GF-D8 (cell line): ENCODE data around the gene MRRF.

Experiments used
- DNase-seq: peaks from one replicate; lab custom pipeline; 2025; lab: John Stamatoyannopoulos, UW

The MRRF gene

DNA sequence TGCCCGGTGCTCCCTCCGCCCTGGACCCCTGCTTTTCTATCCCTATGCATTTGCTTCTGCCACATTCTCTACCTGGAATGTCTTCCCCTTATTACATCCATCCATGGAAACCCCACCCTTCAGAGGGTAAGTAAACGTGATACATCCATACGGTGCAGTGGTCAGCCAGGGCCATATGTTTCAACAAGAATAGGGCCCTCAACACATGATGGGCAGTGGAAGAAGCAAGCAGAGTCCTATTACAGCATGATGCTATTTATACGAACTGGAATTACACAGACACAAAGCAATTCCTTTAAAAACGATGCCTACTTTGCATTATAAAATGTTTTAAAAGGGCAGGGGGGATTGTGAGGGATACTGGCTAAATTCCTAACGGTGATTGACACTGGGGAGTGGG lies 68.0 kb downstream of the MRRF start:
- no peak for DNase-seq

DNA sequence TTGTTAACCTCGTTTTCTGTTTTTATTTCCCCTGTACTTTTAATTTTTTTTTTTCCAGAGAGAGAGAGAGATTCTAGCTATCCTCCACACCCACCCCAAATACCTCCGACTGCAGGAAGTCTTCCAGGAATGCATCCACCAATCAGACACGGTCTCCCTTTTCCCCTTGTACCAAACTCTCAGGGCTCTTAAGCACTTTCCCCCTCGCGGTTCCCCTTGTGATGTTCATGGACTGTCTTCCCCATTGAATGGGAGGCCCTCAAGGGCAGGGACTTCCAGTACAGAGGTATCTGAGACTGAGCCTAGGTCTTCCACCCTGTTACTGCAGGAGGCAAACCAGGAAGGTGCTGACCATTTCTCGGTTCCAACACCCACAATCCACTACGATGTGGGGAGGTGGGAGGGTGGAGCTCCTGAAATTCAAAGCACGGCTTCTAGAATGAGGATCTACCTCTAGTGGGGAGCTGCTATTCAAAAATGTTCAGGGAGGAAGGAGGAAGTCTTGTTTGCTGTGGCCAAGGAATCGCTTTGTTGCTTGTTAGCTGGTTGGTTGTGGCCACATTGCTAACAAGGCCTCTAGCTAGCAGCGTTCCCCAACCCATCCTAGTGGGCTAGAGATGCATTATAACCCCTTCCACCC lies 68.6 kb downstream of the MRRF start:
- DNase-seq, result no peak

DNA sequence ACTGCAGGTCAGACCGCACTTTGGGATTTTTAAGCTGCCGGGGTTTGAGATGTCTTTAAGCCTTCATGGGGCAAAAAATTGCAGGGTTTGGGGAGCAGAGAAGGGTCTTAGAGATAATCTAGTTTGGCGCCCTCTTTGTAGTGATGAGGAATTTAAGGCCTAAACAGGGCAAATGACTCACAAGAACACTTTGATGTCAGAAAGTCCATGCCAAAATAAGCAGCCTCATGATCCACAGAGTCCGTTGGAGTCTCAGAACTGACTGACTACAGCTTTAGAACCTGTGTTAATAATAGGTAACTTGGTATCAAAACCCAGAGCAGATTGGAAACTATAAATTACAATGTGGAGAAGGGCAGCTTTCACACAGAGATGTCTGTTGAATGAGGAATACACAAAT lies 70.2 kb downstream of the MRRF start:
- no peak for DNase-seq

DNA sequence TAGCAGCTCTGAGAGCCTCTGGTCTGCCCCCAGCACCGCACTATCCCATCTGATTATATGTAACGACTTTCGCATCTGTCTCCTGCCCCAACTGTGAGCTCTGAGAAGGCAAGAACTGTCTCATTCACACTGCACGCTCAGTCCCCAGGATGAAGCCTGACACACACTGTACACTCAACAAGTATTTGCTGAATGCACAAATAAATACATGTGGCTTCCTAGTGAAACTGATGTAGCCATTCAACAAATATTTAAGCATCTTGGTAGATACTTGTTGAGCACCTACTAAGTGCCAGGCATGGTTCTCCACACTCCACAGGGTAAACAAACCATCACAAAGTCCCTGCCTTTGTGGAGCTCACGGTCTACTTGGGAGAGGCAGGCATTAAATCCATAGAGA lies 71.5 kb downstream of the MRRF start:
- no peak for DNase-seq

DNA sequence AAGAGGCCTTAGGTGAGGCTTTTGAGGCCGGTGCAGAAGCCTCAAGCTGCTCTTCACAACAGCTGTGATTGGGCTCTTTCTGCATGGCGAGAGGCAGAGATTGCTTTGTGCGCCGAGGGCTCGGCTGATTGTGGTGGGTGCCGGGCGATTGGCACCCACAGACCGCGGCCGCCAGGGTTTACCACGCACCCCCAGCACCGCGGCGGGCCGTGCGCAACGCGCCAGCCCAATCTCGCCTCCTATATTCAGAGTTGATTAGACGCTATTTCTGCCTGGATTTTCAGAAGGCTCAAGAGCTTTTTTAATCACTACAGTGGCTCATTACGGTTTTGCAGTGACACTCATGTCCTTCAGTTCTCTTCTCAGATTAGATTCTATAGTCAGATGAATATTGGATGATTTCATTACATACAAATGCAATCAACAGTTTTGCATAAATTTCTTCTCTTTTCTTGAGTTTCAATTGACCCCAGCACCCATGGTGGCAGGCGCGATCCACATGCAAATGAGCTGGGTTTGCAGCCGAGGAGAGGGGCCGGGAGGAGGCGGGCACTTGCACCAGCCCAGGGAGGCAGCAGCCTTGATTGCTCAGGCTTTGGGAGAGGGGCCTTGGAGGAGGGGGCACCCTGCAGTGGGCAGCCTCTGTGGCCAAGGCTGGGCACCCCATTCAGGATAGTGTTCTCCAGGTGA lies 72.3 kb downstream of the MRRF start:
- no peak for DNase-seq

DNA sequence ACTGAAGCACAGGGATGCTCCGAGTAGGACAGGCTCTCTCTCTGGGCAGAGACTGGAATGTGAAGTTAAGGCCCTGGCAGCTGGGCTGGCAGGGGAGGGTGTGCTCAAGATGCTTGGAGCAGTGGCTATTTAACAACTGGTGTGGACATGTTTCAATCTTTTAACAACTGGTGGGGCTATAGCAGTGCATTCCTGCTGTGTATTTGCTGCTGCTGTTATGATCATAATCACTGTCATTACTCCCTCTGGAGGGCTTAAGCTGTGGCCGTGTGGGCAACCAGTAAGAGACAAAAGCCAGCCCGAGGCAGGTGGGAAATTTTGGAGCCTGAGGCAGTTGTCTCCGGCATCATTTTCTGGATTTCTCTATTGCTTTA lies 72.9 kb downstream of the MRRF start:
- DNase-seq, result no peak

DNA sequence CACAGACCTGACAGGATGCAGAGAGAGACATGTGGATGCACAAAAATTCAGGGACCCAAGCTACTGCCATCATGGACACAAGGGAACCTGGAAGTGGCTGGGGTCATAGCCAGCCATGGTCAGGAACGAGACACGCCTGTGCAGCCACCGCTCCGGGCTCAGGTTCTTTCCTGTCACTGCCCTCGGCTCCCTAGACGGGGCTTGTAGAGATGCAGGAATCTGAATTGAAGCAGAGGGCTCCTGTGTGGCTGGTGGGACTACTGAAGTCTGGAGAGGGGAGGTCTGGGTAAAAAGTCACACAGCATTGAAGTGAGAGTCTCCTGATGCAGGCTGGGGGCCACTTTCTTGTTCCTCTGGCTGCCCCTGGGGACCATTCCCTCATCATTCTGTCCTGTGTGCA lies 73.9 kb downstream of the MRRF start:
- no peak for DNase-seq

DNA sequence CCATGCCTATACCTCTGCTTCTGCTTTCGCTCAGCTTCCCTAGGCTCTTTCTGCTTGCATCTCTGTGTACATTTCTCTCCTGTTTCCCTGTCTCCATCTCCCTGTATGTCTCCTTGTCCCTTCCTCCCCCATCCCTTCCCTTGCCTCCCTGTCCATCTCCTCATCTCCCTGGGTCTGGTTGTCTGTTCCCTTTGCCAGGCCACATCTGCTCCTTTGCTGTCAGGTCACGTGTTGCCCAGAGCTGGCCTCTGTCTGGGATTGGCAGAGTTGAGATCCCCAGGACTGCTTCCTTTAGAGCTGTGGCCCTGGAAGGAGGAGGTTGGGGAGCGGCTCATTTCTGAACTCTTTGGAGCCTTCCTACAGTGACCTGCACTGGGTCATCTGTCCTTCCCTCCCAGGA lies 74.3 kb downstream of the MRRF start:
- no peak for DNase-seq

DNA sequence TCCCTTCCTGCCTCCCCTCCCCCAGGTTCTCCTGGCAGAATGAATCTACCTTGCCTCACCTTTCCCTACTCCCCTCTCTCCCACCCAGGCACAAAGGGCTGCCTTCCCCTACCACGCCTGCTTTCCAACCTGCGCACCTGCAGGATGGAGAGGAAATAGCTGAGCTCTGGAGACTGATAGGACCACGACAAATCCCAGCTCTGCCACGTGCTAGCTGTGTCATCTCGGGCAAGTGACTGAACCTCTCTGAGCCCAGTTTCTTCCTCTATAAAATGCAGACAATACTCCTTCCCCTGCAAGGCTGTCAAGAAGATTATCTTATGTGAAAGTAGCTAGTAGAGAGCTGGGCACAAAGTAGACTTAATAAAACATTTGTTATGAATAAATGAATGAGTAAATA lies 74.9 kb downstream of the MRRF start:
- no peak for DNase-seq

DNA sequence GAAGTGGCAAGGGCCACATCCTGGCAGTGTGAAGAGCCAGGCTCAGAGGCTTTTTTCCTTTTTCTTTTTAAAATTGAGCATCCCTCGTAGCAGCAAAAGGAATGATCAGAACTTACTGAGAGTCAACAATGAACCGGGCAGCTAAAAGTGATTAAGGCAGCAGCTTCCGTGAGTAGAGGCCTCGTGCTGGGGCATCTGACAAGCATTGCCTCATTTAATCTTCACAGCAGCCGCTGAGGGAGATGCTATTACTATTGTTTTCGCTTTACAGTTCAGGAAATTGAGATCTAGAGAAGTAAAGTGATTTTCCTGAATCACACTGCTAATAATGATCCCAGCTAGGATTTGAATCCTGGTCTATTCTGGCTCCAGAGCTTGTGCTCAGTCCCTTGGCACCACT lies 75.5 kb downstream of the MRRF start:
- no peak for DNase-seq

DNA sequence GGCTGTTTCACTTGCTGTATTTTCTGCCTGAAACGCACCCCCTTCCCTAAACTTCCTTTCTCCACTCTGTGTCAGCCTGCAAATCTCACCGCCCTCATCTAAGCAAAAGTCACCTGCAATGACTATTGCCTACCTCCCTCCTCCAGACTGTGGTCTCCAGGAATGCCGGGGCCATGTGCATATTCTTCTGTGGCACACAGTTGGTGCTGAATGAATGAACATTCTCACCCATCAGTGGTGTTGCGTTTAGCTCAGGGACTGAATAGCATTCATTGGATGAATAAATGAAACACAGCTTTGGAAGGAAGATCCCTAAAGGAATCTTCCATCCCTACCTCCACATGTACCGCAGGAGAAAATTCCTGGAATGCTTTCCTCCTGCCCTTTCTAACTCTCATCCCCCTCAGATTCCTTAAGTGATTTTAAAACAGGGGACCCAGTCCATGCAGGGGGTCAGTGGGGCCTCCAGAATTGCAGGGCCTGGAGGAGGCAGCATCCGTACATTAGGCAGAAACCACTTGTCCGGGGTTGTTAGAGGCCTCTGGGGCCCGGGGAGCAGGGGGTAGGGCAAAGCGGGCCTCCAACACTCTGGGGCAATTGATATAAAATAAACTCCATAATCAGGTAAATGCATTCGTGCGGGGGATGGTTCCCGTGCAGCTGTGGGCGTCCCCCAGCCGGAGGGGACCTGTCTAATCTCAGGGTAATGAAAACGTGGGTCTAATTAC lies 77.8 kb downstream of the MRRF start:
- DNase-seq, result no peak

DNA sequence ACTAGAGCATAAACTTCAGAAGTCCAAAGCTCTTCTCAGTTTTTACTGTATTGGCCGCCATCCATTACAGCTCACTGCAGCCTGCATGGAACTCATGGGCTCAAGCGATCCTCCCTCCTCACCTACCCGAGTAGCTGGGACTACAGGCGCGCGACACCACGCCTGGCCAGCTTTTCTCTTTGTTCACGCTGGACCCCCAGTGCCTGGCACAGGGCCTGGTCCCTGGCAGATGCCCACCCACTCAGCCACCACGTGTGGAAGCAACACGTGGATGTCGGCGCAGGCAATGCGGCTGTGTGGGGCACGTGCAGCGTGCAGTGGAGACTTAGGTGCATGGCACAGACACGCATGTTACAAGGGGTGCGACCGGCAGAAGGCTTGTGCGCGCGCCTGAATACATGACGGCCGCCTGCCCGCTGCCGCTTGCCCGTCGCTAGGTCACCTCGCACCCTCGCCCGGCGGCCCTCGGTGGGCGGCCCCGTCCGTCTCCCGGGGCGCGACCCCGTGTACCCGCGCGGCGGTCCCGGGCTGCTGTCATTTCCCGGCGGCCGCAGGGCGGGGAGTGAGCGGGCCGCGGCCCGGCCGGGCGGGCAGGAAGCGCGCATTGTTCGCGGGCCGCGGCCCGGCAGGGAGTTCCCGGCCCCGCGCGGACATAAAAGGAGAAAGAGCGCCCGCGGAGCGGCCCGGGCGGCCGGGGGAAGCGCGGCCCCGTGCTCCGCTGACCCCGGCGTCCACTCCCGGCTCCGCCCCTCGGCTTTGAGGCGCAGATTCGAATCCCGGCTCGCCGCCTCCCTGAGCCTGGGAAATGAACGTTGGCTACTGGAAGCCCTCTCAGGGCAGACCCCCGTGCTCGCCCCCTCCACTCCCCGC lies 82.0 kb downstream of the MRRF start:
- no peak for DNase-seq

DNA sequence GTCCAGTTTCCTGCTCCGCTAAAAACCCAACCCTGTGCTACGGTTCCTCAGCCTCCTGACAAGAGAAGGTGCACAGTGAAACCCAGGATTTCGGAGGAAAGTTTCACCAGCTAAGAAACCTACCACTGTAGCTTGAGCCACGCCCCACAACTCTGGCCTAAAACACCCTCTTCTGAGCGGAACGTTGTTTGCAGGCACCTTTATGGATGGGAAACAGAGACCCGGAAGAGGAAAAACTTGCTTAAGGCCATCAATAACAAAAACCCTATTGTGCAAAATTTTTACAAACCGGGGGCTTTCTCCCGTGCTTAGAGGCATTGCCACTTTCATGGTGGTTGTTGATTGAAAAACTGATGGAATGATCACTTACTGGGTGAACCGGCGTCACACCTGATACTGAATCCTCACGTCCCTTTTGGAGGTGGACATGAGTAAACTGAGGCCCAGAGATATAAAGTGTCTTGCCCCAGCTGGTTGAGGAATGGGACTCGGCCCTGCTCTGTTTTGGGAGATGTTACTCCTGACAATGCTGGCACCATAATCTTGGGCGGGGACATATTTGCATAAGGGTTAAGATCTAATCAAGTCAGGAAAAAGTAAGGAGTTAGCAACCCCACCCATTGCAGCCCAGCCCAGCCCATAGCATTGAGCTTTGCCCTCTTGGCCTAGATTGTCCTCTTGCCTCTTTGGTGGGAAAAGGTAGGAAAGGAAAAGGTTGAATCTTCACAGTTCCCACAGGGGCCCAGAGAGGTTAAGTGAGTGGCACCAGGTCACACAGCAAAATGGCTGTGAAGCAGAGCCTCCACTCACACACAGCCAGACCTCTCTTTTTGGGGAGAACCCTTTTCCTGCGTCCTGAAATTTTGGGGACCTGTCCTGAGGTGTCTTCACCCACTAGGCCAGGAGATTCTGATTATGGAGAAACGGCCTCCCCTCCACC lies 82.9 kb downstream of the MRRF start:
- DNase-seq, result no peak

DNA sequence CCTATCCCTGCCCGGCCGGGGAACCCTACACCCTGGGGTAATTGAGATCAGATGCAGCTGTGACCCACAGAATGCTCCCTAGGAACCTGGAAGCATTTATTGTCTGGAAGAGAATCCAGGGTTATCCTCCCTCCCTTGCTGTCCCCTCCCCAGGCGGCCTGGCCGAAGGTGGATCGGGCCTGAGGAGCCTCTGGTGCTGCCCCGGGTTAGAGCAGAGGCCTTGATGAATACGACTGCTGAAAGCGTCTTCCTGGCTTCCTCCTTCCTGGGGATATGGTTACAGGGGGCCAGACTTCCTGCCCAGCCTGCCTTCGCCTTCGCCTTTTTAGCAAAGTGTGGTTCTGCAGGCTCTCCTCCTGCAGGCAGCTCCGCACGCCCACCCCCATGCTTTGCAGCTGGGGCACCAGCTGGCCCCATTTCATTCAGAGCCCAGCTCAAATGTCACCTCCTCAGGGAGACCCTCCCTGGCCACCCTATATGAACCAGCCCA lies 83.7 kb downstream of the MRRF start:
- DNase-seq, result no peak

DNA sequence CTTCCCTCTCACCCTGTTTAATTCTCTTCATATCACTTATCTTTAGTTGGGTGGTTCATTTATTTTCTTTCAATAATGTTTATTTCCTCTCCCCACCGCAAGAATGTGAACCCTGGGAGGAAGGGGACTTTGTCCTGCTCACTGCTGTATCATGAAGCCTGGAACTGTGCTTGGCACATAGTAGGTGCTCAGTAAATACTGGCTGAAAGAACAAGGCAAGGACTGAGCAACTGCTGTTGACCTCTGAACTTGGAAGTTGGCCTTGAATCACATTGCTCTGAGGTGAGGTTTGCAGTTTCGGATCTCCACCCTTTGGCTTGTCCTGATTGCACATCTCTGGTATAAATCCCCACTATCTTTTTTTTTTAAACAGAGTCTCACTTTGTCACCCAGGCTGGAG lies 84.1 kb downstream of the MRRF start:
- no peak for DNase-seq

DNA sequence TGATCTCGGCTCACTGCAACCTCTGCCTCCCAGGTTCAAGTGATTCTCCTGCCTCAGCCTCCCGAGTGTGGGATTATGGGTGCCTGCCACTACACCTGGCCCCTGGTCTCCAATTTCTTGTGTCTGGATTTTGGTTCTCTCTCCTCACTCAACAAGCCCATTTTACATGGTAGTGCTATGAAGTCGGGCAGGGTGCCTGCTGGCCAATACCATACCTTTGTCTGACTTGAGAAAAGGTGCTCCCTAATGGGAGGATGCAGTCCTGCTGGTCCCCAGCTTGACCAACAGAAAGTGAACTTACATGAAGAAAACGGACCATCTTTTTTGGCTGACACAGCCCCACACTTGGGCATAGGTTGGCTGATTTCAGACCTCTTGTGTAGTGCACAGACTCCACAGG lies 84.5 kb downstream of the MRRF start:
- no peak for DNase-seq

DNA sequence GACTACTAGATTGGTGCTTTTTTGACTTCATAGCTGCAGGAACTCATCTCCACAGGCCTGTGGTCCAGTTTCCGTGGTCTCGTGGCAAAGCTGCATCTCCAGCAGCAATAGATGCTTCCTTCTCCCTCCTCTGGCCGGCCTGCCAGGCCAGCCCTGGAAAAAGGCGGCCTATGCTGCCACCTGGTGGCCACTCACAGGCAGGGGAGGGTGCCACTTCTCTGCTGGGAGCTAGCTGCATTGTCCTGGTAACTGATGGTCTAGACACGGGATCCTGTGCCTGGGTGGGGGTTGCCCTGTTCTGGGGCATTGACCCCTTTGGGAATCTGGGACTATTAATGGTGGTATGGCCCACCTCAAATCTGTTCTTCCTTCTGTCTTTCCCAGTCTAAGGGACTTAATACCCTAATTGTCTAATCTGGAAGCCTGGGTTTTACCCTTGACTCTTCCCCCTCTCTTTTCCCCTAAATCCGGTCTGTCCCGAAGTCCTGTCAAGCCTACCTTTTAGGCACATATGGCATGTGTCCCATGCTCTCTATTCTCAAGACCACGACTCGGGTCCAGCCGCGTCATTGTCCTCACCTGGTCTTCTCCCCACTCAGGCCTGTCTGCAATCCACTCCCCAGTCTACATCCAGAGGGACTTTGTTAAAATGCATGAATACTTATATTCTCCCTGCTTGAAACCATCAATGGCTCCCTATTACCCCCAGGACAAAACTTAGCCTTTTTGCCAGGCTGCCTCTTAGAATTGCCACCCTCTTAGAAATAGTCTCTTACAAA lies 86.1 kb downstream of the MRRF start:
- peak; percentile 12 for DNase-seq

DNA sequence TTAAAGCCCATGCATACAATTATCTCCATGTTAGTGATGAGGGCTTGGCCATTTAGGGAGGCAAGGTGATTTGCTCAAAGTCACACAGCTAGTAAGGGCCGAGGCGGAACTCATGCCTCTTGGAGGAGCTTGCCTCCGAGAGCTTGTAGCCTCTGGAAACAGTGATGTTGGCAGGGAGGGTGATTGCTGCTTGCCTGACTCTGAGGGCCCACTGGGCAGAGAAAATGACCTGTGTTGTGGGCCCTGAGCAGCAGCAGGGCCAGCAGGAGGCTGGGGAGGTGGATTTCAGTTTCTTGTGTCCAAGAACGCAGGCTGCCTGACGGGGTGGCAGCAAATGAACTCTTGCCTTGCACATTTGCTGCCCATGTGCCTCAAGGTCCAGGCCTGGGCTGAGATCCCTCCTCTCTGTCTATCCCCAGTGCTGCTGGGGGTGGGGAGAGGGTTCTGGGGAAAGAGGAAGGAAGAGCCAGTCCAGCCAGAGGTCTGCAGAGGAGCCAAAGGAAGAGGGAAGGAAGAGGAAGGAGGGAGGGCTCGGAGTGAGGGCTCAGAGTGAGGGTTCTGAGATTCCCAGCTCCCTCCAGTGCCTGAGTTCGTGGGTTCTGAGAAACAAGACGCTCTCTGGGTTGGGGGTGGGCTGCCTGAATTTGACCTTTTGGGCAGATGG lies 90.0 kb downstream of the MRRF start:
- no peak for DNase-seq

DNA sequence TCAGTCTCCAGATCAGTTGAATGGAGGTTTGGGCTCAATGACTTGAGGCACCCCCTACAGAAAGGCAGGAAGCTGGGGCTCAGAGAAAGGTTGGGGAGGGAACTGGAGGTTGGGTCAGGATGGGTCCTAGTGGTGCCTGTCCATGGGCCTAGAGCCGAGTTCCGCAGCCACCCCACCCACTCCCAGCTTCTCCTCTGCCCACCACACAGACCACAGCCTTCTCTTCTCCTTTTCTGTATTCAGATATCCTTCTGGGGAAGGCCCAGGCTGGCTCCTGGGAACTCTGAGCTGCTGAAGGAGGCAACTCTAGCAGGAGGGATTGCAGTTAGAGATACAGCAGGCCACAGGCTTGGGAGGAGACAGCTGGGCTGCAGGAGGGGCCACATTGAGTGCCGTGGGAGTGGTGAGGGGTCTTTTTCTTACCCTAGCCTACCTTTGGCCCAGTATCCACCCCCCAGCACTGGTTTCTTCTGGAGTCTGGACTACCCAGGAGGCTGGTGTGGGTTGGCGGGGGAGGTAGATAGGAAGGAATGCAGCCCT lies 90.7 kb downstream of the MRRF start:
- no peak for DNase-seq

DNA sequence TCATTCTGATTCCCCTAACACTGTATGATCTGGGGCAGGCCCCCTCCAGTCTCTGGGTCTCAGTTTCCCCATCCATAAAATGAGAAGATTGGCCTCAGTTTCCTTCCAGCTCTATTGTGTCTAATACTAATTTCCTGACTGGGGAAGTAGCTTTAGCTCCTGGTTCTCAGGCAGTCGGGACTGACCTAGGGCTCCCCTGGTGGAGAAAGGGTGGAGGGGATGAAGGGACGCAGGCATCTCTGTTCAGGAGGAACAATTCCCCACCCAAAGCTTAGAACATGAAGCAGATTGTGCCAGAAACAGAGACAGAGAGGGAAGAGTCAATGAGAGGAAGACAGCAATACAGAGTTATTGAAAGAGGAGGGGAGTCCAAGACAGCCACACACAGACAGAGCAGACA lies 91.9 kb downstream of the MRRF start:
- DNase-seq, result no peak
